OCI-LY7 (cell line): ENCODE measurements around the gene ZW10. TPM values are rescaled to one million over a fixed set of nuclear protein-coding genes. Genes with fewer than 3 reads are reported as not detected.
A peak's percentile ranks its signal among the peaks of the same experiment; 100 is the strongest.

Source experiments
- BruUV-seq: library from RNA; stranded (reverse); fragments of 400-500 nt; replicated peaks from 2 replicates; lab custom pipeline; 2021; lab: Mats Ljungman, UMichigan
- CTCF ChIA-PET: fragments of 300-600 bp; sonication (Branson Sonifier 250); formaldehyde crosslinking; loops from one replicate; lab custom pipeline; 2022; ENCODE audit warnings: antibody characterized with exemption; ENCODE audit not compliant: unreplicated experiment; lab: Charles Lee
- POLR2A ChIA-PET: fragments of 300-600 bp; sonication (Branson Sonifier 250); formaldehyde crosslinking; loops from one replicate; lab custom pipeline; 2022; ENCODE audit warnings: antibody characterized with exemption; lab: Charles Lee
- DNase-seq: peaks from one replicate; pipeline ENCODE4 v3.0.0-alpha.2; 2015; ENCODE audit warnings: low spot score
- H2AFZ ChIP-seq: fragments of 200-600 bp; sonication (generic), shearing (Covaris generic); 2 replicates; pipeline ENCODE4 v1.6.1; 2014; ENCODE audit warnings: mild to moderate bottlenecking, antibody characterized with exemption, low read length, moderate library complexity
- H3K27ac ChIP-seq: fragments of 200-600 bp; sonication (generic); 2 replicates; pipeline ENCODE4 v1.5.1; 2014; ENCODE audit warnings: mixed run types, low read depth, mild to moderate bottlenecking, moderate library complexity, low read length, inconsistent platforms; ENCODE audit not compliant: poor library complexity, severe bottlenecking
- H3K36me3 ChIP-seq: fragments of 200-600 bp; sonication (generic); 2 replicates; pipeline ENCODE4 v1.6.1; 2014; ENCODE audit warnings: mild to moderate bottlenecking, antibody characterized with exemption, low read length, moderate library complexity, mixed read lengths; ENCODE audit not compliant: insufficient read depth
- H3K4me1 ChIP-seq: fragments of 200-600 bp; sonication (generic); 2 replicates; pipeline ENCODE4 v1.5.1; 2014; ENCODE audit warnings: mild to moderate bottlenecking, low read length; ENCODE audit not compliant: insufficient read depth, poor library complexity, severe bottlenecking
- H3K4me2 ChIP-seq: fragments of 200-600 bp; sonication (generic); 2 replicates; pipeline ENCODE4 v1.6.1; 2014; ENCODE audit warnings: mild to moderate bottlenecking, low read length
- H3K4me3 ChIP-seq: fragments of 200-600 bp; sonication (generic); 2 replicates; pipeline ENCODE4 v1.5.1; 2014; ENCODE audit warnings: mild to moderate bottlenecking, low read depth, low read length; ENCODE audit not compliant: poor library complexity, severe bottlenecking
- H3K79me2 ChIP-seq: fragments of 200-600 bp; sonication (generic); 2 replicates; pipeline ENCODE4 v1.6.1; 2016; ENCODE audit warnings: low read depth, mild to moderate bottlenecking, low read length, moderate library complexity, mixed read lengths; ENCODE audit not compliant: insufficient read depth
- H3K9me2 ChIP-seq: fragments of 200-600 bp; sonication (generic); 2 replicates; pipeline ENCODE4 v1.6.1; 2016; ENCODE audit warnings: mild to moderate bottlenecking, low read length, mixed read lengths; ENCODE audit not compliant: insufficient read depth
- H3K9me3 ChIP-seq: fragments of 200-600 bp; sonication (generic); 2 replicates; pipeline ENCODE4 v1.6.1; 2014; ENCODE audit warnings: mild to moderate bottlenecking, mixed run types, low read length, mixed read lengths
- H4K20me1 ChIP-seq: fragments of 200-600 bp; sonication (generic); 2 replicates; pipeline ENCODE4 v1.6.1; 2014; ENCODE audit warnings: mild to moderate bottlenecking, antibody characterized with exemption, low read length, moderate library complexity, mixed read lengths; ENCODE audit not compliant: insufficient read depth
- CTCF ChIP-seq: fragments of 200-600 bp; sonication (generic); conservative IDR thresholded peaks from 2 replicates; pipeline ENCODE4 v1.5.1; 2014; ENCODE audit warnings: mild to moderate bottlenecking, antibody characterized with exemption, low read length, moderate library complexity, mixed read lengths
- EZH2phosphoT487 ChIP-seq: fragments of 200-600 bp; sonication (generic); IDR thresholded peaks from 2 replicates; pipeline ENCODE4 v1.6.1; 2018; ENCODE audit warnings: low read depth, borderline replicate concordance, mild to moderate bottlenecking, mixed run types, antibody characterized with exemption, low read length, moderate library complexity, mixed read lengths
- intact Hi-C: fragments of 100-400 bp; cut with micrococcal nuclease; formaldehyde crosslinking; loops from one replicate; pipeline ENCODE4 v1.10.0; 2022; ENCODE audit not compliant: unreplicated experiment
- total RNA-seq, 2 experiments: library from RNA; depleted of rRNA in 1 of 2; stranded (reverse); fragments of >200 nt in 1 of 2; shearing (Covaris generic) in 1 of 2; gene quantifications; 2 replicates each; pipeline ENCODE4 v1.2.3, GENCODE V29; 2014 to 2022

ZW10 gene
- total RNA-seq, 2 experiments from 2014 or later: 18.9 to 19.9 TPM

- Histone ChIP-seq H3K9me2 (no peaks in the 10 kb centered on the region), H3K36me3 (peaks cover 83% of the 10 kb centered on the region), H3K27ac (no peak overlapping the region), H3K4me1 (no peaks in the 10 kb centered on the region), H3K4me2 (no peak overlapping the region), H3K4me3 (no peak overlapping the region), H2AFZ (no peak overlapping the region), H4K20me1 (no peaks in the 10 kb centered on the region), H3K79me2 (no peaks in the 10 kb centered on the region), H3K9me3 (no peaks in the 10 kb centered on the region)
- intact Hi-C loops: loop anchor here (5.0 kb wide), 2 partner anchors 68 to 453 kb away; partner anchors contain the start of gene USP28
- POLR2A ChIA-PET: no interaction called here
- CTCF ChIA-PET: no interaction called here
- no peak for DNase-seq
- no TSS peak for BruUV-seq
- TF ChIP-seq CTCF (no peak), EZH2phosphoT487 (no peak)
These were observed 35.4 kb upstream of the ZW10 start for GRCh38 chr11:113808931-113809330.

- no peaks in the 10 kb centered on the region for H3K9me3 ChIP-seq
- POLR2A ChIA-PET: interaction anchor here (0.6 kb wide), 1 partner anchor 54 kb away, joined by 7 read pairs; no protein-coding TSS in a partner anchor
- intact Hi-C loops: loop anchor here (5.0 kb wide), 2 partner anchors 71 to 456 kb away; partner anchors contain the start of gene USP28
These were observed 32.9 kb upstream of the ZW10 start for GRCh38 chr11:113806406-113806805.

More at GRCh38 chr11:113806406-113806805, 32.9 kb upstream of the ZW10 start:
- CTCF ChIA-PET: no interaction called here
- Histone ChIP-seq H3K79me2 (no peaks in the 10 kb centered on the region), H3K4me1 (no peaks in the 10 kb centered on the region), H2AFZ (no peak overlapping the region), H4K20me1 (no peaks in the 10 kb centered on the region), H3K9me2 (no peaks in the 10 kb centered on the region), H3K27ac (no peak overlapping the region), H3K36me3 (peaks cover 88% of the 10 kb centered on the region), H3K4me2 (no peak overlapping the region), H3K4me3 (no peak overlapping the region)
- peak; percentile 46 for DNase-seq
- BruUV-seq: no TSS peak
- TF ChIP-seq EZH2phosphoT487 (no peak), CTCF (peak; percentile 77)
